ENCODE measurements around the gene MATCAP1.

- TF ChIP-seq CTCF (conservative IDR thresholded peaks at IDR 0.05; ENCODE audit: low read depth, low read length) (no peak), EZH2 (IDR thresholded peaks at IDR 0.05; ENCODE audit: borderline replicate concordance, low read depth, low read length, poor library complexity, severe bottlenecking) (no peak)
Measured at GRCh38 chr16:67181346-67181745, 2.4 kb downstream of the MATCAP1 start.
